Breast epithelium (tissue), 3 donors: ENCODE data around the gene MYO3B.

Experiments
- POLR2A ChIP-seq: fragments of 450-650 bp; IDR thresholded peaks from one replicate; pipeline ENCODE4 v1.6.1; 2016; ENCODE audit warnings: antibody characterized with exemption, mild to moderate bottlenecking, moderate library complexity
- POLR2AphosphoS5 ChIP-seq, 3 donors: sonication (generic); formaldehyde crosslinking; IDR thresholded peaks; one replicate each; pipeline ENCODE4 v1.6.1; 2017; ENCODE audit warnings: antibody characterized with exemption in 3 of 3
- TF ChIP-seq, protein P1 (sequence below), 3 donors: fragments of 450-650 bp; IDR thresholded peaks; one replicate each; pipeline ENCODE4 v1.5.1; 2016 to 2017; ENCODE audit warnings: antibody characterized with exemption in 3 of 3, mild to moderate bottlenecking in 3 of 3, moderate library complexity in 3 of 3

GRCh38 chr2:170218931-170219330, 41.0 kb downstream of the MYO3B start:
- TF ChIP-seq POLR2A (no peak), POLR2AphosphoS5 (IDR thresholded peaks at IDR 0.05) (no peak)
- TF ChIP-seq, protein P1, sequence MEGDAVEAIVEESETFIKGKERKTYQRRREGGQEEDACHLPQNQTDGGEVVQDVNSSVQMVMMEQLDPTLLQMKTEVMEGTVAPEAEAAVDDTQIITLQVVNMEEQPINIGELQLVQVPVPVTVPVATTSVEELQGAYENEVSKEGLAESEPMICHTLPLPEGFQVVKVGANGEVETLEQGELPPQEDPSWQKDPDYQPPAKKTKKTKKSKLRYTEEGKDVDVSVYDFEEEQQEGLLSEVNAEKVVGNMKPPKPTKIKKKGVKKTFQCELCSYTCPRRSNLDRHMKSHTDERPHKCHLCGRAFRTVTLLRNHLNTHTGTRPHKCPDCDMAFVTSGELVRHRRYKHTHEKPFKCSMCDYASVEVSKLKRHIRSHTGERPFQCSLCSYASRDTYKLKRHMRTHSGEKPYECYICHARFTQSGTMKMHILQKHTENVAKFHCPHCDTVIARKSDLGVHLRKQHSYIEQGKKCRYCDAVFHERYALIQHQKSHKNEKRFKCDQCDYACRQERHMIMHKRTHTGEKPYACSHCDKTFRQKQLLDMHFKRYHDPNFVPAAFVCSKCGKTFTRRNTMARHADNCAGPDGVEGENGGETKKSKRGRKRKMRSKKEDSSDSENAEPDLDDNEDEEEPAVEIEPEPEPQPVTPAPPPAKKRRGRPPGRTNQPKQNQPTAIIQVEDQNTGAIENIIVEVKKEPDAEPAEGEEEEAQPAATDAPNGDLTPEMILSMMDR (IDR thresholded peaks at IDR 0.05) = no peak
